H1 (cell line): Measurements from ENCODE around the gene PCDHGA7. TPM values are rescaled to one million over a fixed set of nuclear protein-coding genes. Genes with fewer than 3 reads are reported as not detected.
A peak's percentile ranks its signal among the peaks of the same experiment; 100 is the strongest.

Source experiments
- CTCF ChIA-PET: fragments of 300-600 bp; sonication (Branson Sonifier 250); formaldehyde crosslinking; loops from one replicate; lab custom pipeline; 2021; ENCODE audit not compliant: partially characterized antibody; lab: Charles Lee
- POLR2A ChIA-PET: fragments of 300-600 bp; sonication (Branson Sonifier 250); formaldehyde crosslinking; loops from one replicate; lab custom pipeline; 2021; ENCODE audit warnings: inconsistent platforms; ENCODE audit not compliant: partially characterized antibody; lab: Charles Lee
- DNase-seq, 2 experiments: peaks; one replicate each; pipeline versions ENCODE4 v3.0.0 to v3.0.0-alpha.2; 2010 to 2022; ENCODE audit warnings: low spot score in 2 of 2, low read depth in 1 of 2, mixed read lengths in 1 of 2
- FAIRE-seq: peaks from 2 replicates; lab custom pipeline; 2011; peaks lifted over from hg19 to GRCh38; lab: Jason Lieb, UNC
- H2AFZ ChIP-seq: 2 replicates; pipeline ENCODE4 v1.8.1; 2012; ENCODE audit warnings: low read length, inconsistent platforms
- H2AK5ac ChIP-seq: 2 replicates; pipeline ENCODE4 v1.6.1; 2013; ENCODE audit warnings: low read depth, low read length
- H2BK120ac ChIP-seq: replicated peaks from 2 replicates; pipeline ENCODE3; 2013; ENCODE audit warnings: low read depth, low read length, inconsistent platforms
- H2BK12ac ChIP-seq: 2 replicates; pipeline ENCODE4 v1.6.1; 2013; ENCODE audit warnings: low read depth, low read length
- H2BK15ac ChIP-seq: 2 replicates; pipeline ENCODE4 v1.6.1; 2013; ENCODE audit warnings: low read length
- H2BK20ac ChIP-seq: 2 replicates; pipeline ENCODE4 v1.6.1; 2013; ENCODE audit warnings: low read length
- H2BK5ac ChIP-seq: 2 replicates; pipeline ENCODE4 v1.6.1; 2013; ENCODE audit warnings: low read depth, low read length
- H3K14ac ChIP-seq: 2 replicates; pipeline ENCODE4 v1.6.1; 2013; ENCODE audit warnings: inconsistent platforms; ENCODE audit not compliant: insufficient read length
- H3K18ac ChIP-seq: 2 replicates; pipeline ENCODE4 v1.6.1; 2013; ENCODE audit warnings: low read length; ENCODE audit errors: extremely low read depth
- H3K23ac ChIP-seq: 2 replicates; pipeline ENCODE4 v1.6.1; 2013; ENCODE audit warnings: inconsistent platforms; ENCODE audit not compliant: insufficient read length
- H3K23me2 ChIP-seq: 2 replicates; pipeline ENCODE4 v1.6.1; 2013; ENCODE audit warnings: low read depth, low read length
- H3K27ac ChIP-seq: 2 replicates; pipeline ENCODE4 v1.6.1; 2011; ENCODE audit warnings: low read depth, low read length, inconsistent platforms
- H3K27me3 ChIP-seq, 4 experiments: replicated peaks in 1 of 4; 1 replicate in 1 of 4; 2 replicates in 3 of 4; pipeline versions ENCODE4 v1.6.1 to v1.8.1; 2011 to 2013; ENCODE audit warnings: low read length in 3 of 4, mild to moderate bottlenecking in 3 of 4, inconsistent platforms in 2 of 4, mixed read lengths in 2 of 4, moderate library complexity in 1 of 4; ENCODE audit not compliant: control insufficient read depth in 3 of 4, insufficient read depth in 3 of 4; ENCODE audit errors: extremely low read depth in 1 of 4
- H3K36me3 ChIP-seq, 4 experiments: 2 replicates each; pipeline versions ENCODE4 v1.6.1 to v1.8.1; 2011 to 2013; ENCODE audit warnings: mild to moderate bottlenecking in 4 of 4, low read length in 3 of 4, moderate library complexity in 2 of 4, control low read depth in 1 of 4, inconsistent platforms in 1 of 4; ENCODE audit not compliant: insufficient read depth in 4 of 4, control insufficient read depth in 2 of 4
- H3K4ac ChIP-seq: replicated peaks from 2 replicates; pipeline ENCODE3; 2013; ENCODE audit warnings: low read length, low read depth, mixed read lengths, inconsistent platforms; ENCODE audit not compliant: insufficient read length
- H3K4me1 ChIP-seq, 4 experiments: replicated peaks in 1 of 4; 1 replicate in 1 of 4; 2 replicates in 3 of 4; pipeline versions ENCODE4 v1.6.1 to v1.8.1; 2011 to 2013; ENCODE audit warnings: low read length in 3 of 4, inconsistent platforms in 2 of 4, mixed read lengths in 1 of 4; ENCODE audit not compliant: insufficient read depth in 4 of 4, control insufficient read depth in 3 of 4
- H3K4me2 ChIP-seq, 2 experiments: 2 replicates each; pipeline versions ENCODE4 v1.6.1 to v1.8.1; 2011 to 2013; ENCODE audit warnings: low read depth in 2 of 2, low read length in 2 of 2, control low read depth in 1 of 2, inconsistent platforms in 1 of 2, mild to moderate bottlenecking in 1 of 2; ENCODE audit not compliant: insufficient read depth in 1 of 2
- H3K4me3 ChIP-seq, 4 experiments: fragments of 200-600, 300-600 bp in 1 of 4; sonication (generic), shearing (Covaris generic), sonication (Bioruptor Twin) in 1 of 4; 2 replicates each; pipeline versions ENCODE4 v1.5.1 to v1.8.1; 2011 to 2016; ENCODE audit warnings: low read length in 4 of 4, low read depth in 3 of 4, control low read depth in 2 of 4, inconsistent platforms in 2 of 4, mild to moderate bottlenecking in 2 of 4, mixed read lengths in 1 of 4, moderate library complexity in 1 of 4; ENCODE audit not compliant: insufficient read depth in 2 of 4; ENCODE audit errors: extremely low read depth in 1 of 4
- H3K56ac ChIP-seq: replicated peaks from 2 replicates; pipeline ENCODE3; 2013; ENCODE audit warnings: low read depth, mild to moderate bottlenecking, mixed read lengths, low read length, inconsistent platforms; ENCODE audit not compliant: insufficient read length
- H3K79me1 ChIP-seq: 2 replicates; pipeline ENCODE4 v1.6.1; 2013; ENCODE audit warnings: low read depth, low read length, control low read depth
- H3K79me2 ChIP-seq, 2 experiments: 2 replicates each; pipeline versions ENCODE4 v1.6.1 to v1.8.1; 2012 to 2013; ENCODE audit warnings: low read length in 2 of 2, mild to moderate bottlenecking in 2 of 2, inconsistent platforms in 1 of 2; ENCODE audit not compliant: insufficient read depth in 2 of 2, control insufficient read depth in 1 of 2
- H3K9ac ChIP-seq, 4 experiments: replicated peaks in 1 of 4; 1 replicate in 1 of 4; 2 replicates in 3 of 4; pipeline versions ENCODE4 v1.6.1 to v1.8.1; 2011 to 2013; ENCODE audit warnings: low read depth in 3 of 4, low read length in 3 of 4, control low read depth in 2 of 4, mild to moderate bottlenecking in 2 of 4, moderate library complexity in 2 of 4, inconsistent platforms in 1 of 4; ENCODE audit errors: extremely low read depth in 1 of 4
- H3K9me3 ChIP-seq, 2 experiments: 2 replicates each; pipeline versions ENCODE4 v1.6.1 to v1.8.1; 2012 to 2013; ENCODE audit warnings: mild to moderate bottlenecking in 2 of 2, moderate library complexity in 2 of 2, control low read depth in 1 of 2, inconsistent platforms in 1 of 2, low read depth in 1 of 2, low read length in 1 of 2, mixed read lengths in 1 of 2; ENCODE audit not compliant: insufficient read depth in 2 of 2
- H4K20me1 ChIP-seq, 2 experiments: replicated peaks in 1 of 2; 2 replicates each; pipeline versions ENCODE3 to v1.8.1; 2011 to 2013; ENCODE audit warnings: inconsistent platforms in 2 of 2, low read length in 2 of 2, mild to moderate bottlenecking in 1 of 2; ENCODE audit not compliant: insufficient read depth in 2 of 2, control insufficient read depth in 1 of 2
- H4K5ac ChIP-seq: 2 replicates; pipeline ENCODE4 v1.6.1; 2013; ENCODE audit warnings: low read length, low read depth, mixed read lengths, inconsistent platforms; ENCODE audit not compliant: insufficient read length
- H4K8ac ChIP-seq: 2 replicates; pipeline ENCODE4 v1.8.0; 2013; ENCODE audit warnings: mild to moderate bottlenecking, moderate library complexity, low read length, inconsistent platforms; ENCODE audit not compliant: insufficient read depth; ENCODE audit errors: extremely low read depth
- H4K91ac ChIP-seq: replicated peaks from 2 replicates; pipeline ENCODE3; 2013; ENCODE audit warnings: low read length, mixed read lengths, inconsistent platforms; ENCODE audit not compliant: insufficient read length
- CEBPB ChIP-seq: IDR thresholded peaks from 2 replicates; pipeline ENCODE4 v1.6.1; 2012; ENCODE audit warnings: low read depth, low read length
- HDAC2 ChIP-seq, 2 experiments: fragments of 300-600 bp in 1 of 2; sonication (generic) in 1 of 2; IDR thresholded peaks; 2 replicates each; pipeline ENCODE4 v1.6.1; 2011 to 2012; ENCODE audit warnings: low read depth in 2 of 2, low read length in 2 of 2, mild to moderate bottlenecking in 2 of 2, moderate library complexity in 2 of 2, borderline replicate concordance in 1 of 2, inconsistent platforms in 1 of 2
- POLR2A ChIP-seq, 2 experiments: IDR thresholded peaks; 1 replicate in 1 of 2; 2 replicates in 1 of 2; pipeline ENCODE4 v1.6.1; 2011; ENCODE audit warnings: low read depth in 2 of 2, low read length in 2 of 2, mild to moderate bottlenecking in 2 of 2; ENCODE audit errors: control extremely low read depth in 1 of 2
- RBBP5 ChIP-seq: IDR thresholded peaks from 2 replicates; pipeline ENCODE4 v1.7.1; 2012; ENCODE audit warnings: low read depth, mild to moderate bottlenecking, inconsistent platforms, low read length, moderate library complexity, borderline replicate concordance
- WGBS, 2 experiments: shearing (Covaris generic) in 1 of 2; methylation state at CpG; one replicate each; pipeline versions ENCODE4 v1.1.6 to v1.1.7; 2013 to 2015; ENCODE audit warnings: low lambda C conversion rate in 2 of 2, mixed read lengths in 2 of 2, inconsistent platforms in 1 of 2, low coverage in 1 of 2, missing lambda C conversion rate in 1 of 2; ENCODE audit not compliant: insufficient replicate concordance in 2 of 2, insufficient coverage in 1 of 2, insufficient read length in 1 of 2; ENCODE audit errors: extremely low coverage in 1 of 2, missing lambda C conversion rate in 1 of 2; 5-methylcytosine and 5-hydroxymethylcytosine counted together
- polyA plus RNA-seq, 7 experiments: library from polyadenylated mRNA; depleted of rRNA in 3 of 7; stranded (reverse) in 5 of 7; unstranded in 2 of 7; fragments of >200 nt in 5 of 7; fragments of 200-250 nt in 2 of 7; gene quantifications; 1 replicate in 5 of 7; 2 replicates in 1 of 7; 4 replicates in 1 of 7; pipeline versions ENCODE4 v1.2.1 to v1.2.3, GENCODE V29; 2011 to 2013; ENCODE audit warnings: missing spikeins in 2 of 7, mixed read lengths in 2 of 7
- total RNA-seq: library from RNA; stranded (reverse); fragmentation: NEBNext Ultra II Directional; extraction: Animal tissue kit (Norgen Biotek cat#: 25700); gene quantifications from 2 replicates; pipeline ENCODE4 v1.2.1, GENCODE V29; 2021

Gene PCDHGA7
- total and polyA plus RNA-seq, 2 of the 8 experiments (the other 6 are each of a cell fraction or from before 2014, with no cell fraction given): 0.39 to 1.1 TPM

DNA sequence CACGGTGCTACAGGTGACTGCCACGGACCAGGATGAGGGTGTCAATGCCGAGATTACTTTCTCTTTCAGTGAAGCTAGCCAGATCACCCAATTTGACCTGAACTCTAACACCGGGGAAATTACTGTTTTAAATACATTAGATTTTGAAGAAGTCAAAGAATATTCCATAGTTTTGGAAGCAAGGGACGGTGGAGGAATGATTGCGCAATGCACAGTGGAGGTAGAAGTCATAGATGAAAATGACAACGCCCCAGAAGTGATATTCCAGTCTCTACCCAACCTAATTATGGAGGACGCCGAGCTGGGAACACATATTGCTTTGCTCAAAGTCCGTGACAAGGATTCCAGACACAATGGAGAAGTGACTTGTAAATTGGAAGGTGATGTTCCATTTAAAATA, 6.1 kb downstream of the PCDHGA7 start:
- Histone ChIP-seq H2AFZ (no peak overlapping the region), H4K8ac (no peak overlapping the region), H3K4ac (no peak overlapping the region), H3K36me3 (peaks cover 3 to 29% (median 14%) of the 10 kb centered on the region in 4 experiments; a peak in 7 of 8 replicates), H3K23ac (no peak overlapping the region), H3K9me3 (peaks cover 46 to 49% of the 10 kb centered on the region in 2 experiments), H3K4me3 (peak overlapping the region in 1 of 4 experiments; percentile 36; a peak in 1 of 8 replicates), H3K18ac (no peak overlapping the region), H4K91ac (no peak overlapping the region), H4K20me1 (no peaks in the 10 kb centered on the region), H3K14ac (no peak overlapping the region), H2AK5ac (no peak overlapping the region), H3K79me2 (no peaks in the 10 kb centered on the region), H3K27me3 (no peaks in the 10 kb centered on the region; a peak in 1 of 7 replicates), H3K56ac (no peak overlapping the region), H3K4me2 (no peak overlapping the region; a peak in 1 of 4 replicates), H2BK5ac (no peak overlapping the region), H2BK120ac (no peak overlapping the region), H3K79me1 (no peaks in the 10 kb centered on the region), H3K4me1 (no peaks in the 10 kb centered on the region), H4K5ac (no peak overlapping the region), H3K23me2 (no peaks in the 10 kb centered on the region; the same call in 1 of the 2 replicates), H2BK15ac (no peak overlapping the region), H3K9ac (no peak overlapping the region), H2BK20ac (no peak overlapping the region), H2BK12ac (no peak overlapping the region), H3K27ac (no peak overlapping the region)
- TF ChIP-seq POLR2A (IDR thresholded peaks at IDR 0.05; ENCODE audit: control extremely low read depth in 1 of 2, low read depth in 2 of 2, low read length in 2 of 2): no peak
- no peak for TF ChIP-seq HDAC2 (IDR thresholded peaks at IDR 0.05; ENCODE audit: borderline replicate concordance in 1 of 2, low read depth in 2 of 2, low read length in 2 of 2)
- TF ChIP-seq CEBPB: peak; percentile 95
- TF ChIP-seq RBBP5: no peak
- ChIA-PET POLR2A (interaction anchor here (1.0 kb wide), 2 partner anchors 8 to 125 kb away, joined by 3 read pairs; no protein-coding TSS in a partner anchor), CTCF (interaction anchor here (0.9 to 8.7 kb wide), 16 partner anchors 12 to 207 kb away, joined by 3 to 68 read pairs (median 8); partner anchors contain the start of genes PCDHB10, PCDHB16, PCDHGA10 and PCDHGA2)
- 96% methylated on average over 10 of the region's 10 CpGs; no CpG with 5 or more reads in 1 of the 2 experiments for WGBS, 2 experiments
- DNase-seq (no peak), FAIRE-seq (no peak)
